ENCODE data around the gene OLIG3. TPM values are rescaled to one million over a fixed set of nuclear protein-coding genes. Genes with fewer than 3 reads are reported as not detected.

Gene OLIG3
- total RNA-seq, 1 donor = not detected

DNA sequence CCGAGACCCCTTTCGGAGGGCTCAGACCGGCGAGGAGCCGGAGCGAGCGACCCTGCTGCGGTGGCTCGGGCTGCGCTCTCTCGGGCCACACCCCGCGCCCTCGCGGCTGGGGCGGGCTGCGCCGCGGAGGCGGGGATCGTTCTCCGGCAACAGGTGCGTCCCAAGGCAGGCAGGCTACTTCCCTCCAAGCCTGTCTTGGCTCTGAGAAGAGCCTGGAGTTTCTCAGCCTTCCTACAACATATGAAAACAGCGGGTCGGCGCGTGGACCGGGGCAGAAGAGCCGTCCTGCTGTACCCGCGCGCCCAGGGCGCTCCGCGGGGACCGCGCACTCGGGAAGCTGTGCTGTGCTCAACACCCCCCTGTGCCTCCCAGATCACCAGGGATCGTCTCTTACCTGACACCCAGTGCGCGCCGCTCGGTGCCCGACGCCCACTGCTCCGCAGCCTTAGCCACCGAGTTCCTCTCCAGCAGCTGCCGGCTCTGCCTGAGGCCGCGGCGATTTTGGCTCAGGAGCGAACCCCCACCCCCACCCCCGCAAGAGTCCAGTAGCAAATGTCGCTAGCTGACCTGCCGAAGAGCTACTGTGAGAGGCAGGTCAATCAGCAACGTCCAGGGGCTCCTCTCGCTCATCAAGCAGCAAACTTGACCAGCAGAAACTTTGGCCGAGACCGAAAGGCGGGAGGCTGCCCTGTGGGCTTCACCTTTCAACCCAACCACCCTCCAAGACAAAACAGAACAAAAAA is 3.7 kb upstream of the OLIG3 start:
- Histone ChIP-seq H3K27ac (ENCODE audit: low read depth, low read length) (no peak overlapping the region), H3K27me3 (ENCODE audit: insufficient read depth, low read length) (peaks cover 78% of the 10 kb centered on the region)

GRCh38 chr6:137496909-137497720 is 2.9 kb upstream of the OLIG3 start:
- no peak overlapping the region for H3K4me3 ChIP-seq (ENCODE audit: insufficient read depth, low read length)
- H3K27ac ChIP-seq (ENCODE audit: low read depth, low read length) = no peak overlapping the region
- H3K79me2 ChIP-seq (ENCODE audit: insufficient read depth, low read length) = no peaks in the 10 kb centered on the region
- no peak overlapping the region for H2AFZ ChIP-seq (ENCODE audit: low read length)
- no peak for DNase-seq (ENCODE audit: insufficient read length, low spot score, missing footprints)
- TF ChIP-seq, protein P1, sequence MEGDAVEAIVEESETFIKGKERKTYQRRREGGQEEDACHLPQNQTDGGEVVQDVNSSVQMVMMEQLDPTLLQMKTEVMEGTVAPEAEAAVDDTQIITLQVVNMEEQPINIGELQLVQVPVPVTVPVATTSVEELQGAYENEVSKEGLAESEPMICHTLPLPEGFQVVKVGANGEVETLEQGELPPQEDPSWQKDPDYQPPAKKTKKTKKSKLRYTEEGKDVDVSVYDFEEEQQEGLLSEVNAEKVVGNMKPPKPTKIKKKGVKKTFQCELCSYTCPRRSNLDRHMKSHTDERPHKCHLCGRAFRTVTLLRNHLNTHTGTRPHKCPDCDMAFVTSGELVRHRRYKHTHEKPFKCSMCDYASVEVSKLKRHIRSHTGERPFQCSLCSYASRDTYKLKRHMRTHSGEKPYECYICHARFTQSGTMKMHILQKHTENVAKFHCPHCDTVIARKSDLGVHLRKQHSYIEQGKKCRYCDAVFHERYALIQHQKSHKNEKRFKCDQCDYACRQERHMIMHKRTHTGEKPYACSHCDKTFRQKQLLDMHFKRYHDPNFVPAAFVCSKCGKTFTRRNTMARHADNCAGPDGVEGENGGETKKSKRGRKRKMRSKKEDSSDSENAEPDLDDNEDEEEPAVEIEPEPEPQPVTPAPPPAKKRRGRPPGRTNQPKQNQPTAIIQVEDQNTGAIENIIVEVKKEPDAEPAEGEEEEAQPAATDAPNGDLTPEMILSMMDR (IDR thresholded peaks at IDR 0.05; ENCODE audit: extremely low read depth, low read depth, low read length) = no peak
- H3K36me3 ChIP-seq (ENCODE audit: insufficient read depth, low read length) = no peaks in the 10 kb centered on the region
- no peak overlapping the region for H3K4me2 ChIP-seq (ENCODE audit: insufficient read depth, low read length)
- H3K27me3 ChIP-seq (ENCODE audit: insufficient read depth, low read length) = peaks cover 85% of the 10 kb centered on the region
- no peaks in the 10 kb centered on the region for H4K20me1 ChIP-seq (ENCODE audit: insufficient read depth, low read length)
- no peaks in the 10 kb centered on the region for H3K4me1 ChIP-seq (ENCODE audit: insufficient read depth, low read length)
- no peaks in the 10 kb centered on the region for H3K9me3 ChIP-seq (ENCODE audit: low read depth, low read length)

More for the DNA sequence above, 3.7 kb upstream of the OLIG3 start:
- Histone ChIP-seq H3K79me2 (ENCODE audit: insufficient read depth, low read length) (no peaks in the 10 kb centered on the region), H3K36me3 (ENCODE audit: insufficient read depth, low read length) (no peaks in the 10 kb centered on the region), H3K4me2 (ENCODE audit: insufficient read depth, low read length) (no peak overlapping the region), H3K4me3 (ENCODE audit: insufficient read depth, low read length) (no peak overlapping the region), H4K20me1 (ENCODE audit: insufficient read depth, low read length) (no peaks in the 10 kb centered on the region), H3K9me3 (ENCODE audit: low read depth, low read length) (no peaks in the 10 kb centered on the region), H3K4me1 (ENCODE audit: insufficient read depth, low read length) (no peaks in the 10 kb centered on the region), H2AFZ (ENCODE audit: low read length) (no peak overlapping the region)
- no peak for DNase-seq (ENCODE audit: insufficient read length, low spot score, missing footprints)
- TF ChIP-seq, protein P1 (IDR thresholded peaks at IDR 0.05; ENCODE audit: extremely low read depth, low read depth, low read length) = no peak

- TF ChIP-seq, protein P1 (IDR thresholded peaks at IDR 0.05; ENCODE audit: extremely low read depth, low read depth, low read length) = no peak
- H3K27me3 ChIP-seq (ENCODE audit: insufficient read depth, low read length) = peaks cover 93% of the 10 kb centered on the region
- no peak overlapping the region for H3K4me2 ChIP-seq (ENCODE audit: insufficient read depth, low read length)
- no peaks in the 10 kb centered on the region for H3K79me2 ChIP-seq (ENCODE audit: insufficient read depth, low read length)
- H3K27ac ChIP-seq (ENCODE audit: low read depth, low read length) = no peak overlapping the region
- H3K9me3 ChIP-seq (ENCODE audit: low read depth, low read length) = no peaks in the 10 kb centered on the region
- DNase-seq (ENCODE audit: insufficient read length, low spot score, missing footprints) = no peak
- no peaks in the 10 kb centered on the region for H3K36me3 ChIP-seq (ENCODE audit: insufficient read depth, low read length)
- H3K4me1 ChIP-seq (ENCODE audit: insufficient read depth, low read length) = no peaks in the 10 kb centered on the region
- H4K20me1 ChIP-seq (ENCODE audit: insufficient read depth, low read length) = no peaks in the 10 kb centered on the region
- H2AFZ ChIP-seq (ENCODE audit: low read length) = no peak overlapping the region
- no peak overlapping the region for H3K4me3 ChIP-seq (ENCODE audit: insufficient read depth, low read length)
These were observed 2.2 kb upstream of the OLIG3 start for GRCh38 chr6:137496368-137496767.

Data from osteoblast (primary cell).